HG03066 (cell line): Measurements from ENCODE around the gene TOLLIP.

ENCODE experiments used
- ATAC-seq: cut with Tn5 transposase; IDR thresholded peaks from one replicate; pipeline ENCODE4 v1.9.1; 2021; ENCODE audit warnings: low read depth; ENCODE audit not compliant: unreplicated experiment

TOLLIP gene

DNA sequence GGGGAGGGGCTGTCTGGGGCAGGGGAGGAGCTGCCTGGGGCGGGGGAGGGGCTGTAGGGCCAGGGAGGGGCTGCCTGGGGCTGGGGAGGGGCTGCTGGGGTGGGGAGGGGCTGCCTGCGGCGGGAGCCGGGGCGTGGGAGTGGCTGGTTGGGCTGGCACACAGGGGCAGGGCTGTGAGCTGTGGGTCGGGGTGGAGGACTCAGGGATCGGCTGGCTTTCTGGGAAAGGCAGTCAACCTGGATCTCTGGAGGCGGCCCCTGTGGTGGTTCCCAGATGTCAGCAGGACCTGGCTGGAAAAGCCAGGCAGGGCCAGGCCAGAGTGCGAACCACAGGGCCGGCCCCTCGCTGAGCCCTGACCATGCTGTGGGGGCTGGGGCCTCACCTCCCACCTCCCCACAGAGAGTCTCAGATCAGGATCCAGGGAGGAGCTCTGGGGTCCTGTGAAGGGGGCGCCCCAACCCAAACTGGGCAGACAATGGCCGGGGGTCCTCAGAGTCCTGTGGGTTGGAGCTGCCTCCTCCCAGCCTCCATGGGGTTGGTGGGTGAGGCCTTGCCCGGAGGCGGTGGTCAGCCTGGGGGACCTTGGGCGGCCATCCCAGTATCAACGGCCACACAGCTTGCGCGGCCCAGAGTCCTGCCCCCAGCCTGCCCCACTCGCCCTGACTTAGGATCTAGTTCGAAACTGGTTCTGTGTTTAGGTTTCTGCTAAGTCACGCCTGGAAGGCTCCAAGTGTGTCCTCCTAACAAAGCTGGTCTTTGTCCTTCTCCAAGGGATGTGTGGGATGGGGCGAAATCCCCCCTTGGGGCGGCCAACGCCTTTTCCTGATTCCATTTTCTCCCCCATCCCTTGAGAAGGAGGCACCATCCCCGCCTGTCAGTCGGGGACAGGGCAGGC, 84.7 kb downstream of the TOLLIP start:
- no peak for ATAC-seq
